HG03378 (cell line): ENCODE measurements around the gene PCDHA8.
"Not testable (repeated sequence)": the region's sequence is repeated elsewhere in the genome, so short reads cannot be mapped to it uniquely, and the experiment has no call there.

Experiments
- ATAC-seq: cut with Tn5 transposase; IDR thresholded peaks from one replicate; pipeline ENCODE4 v1.9.1; 2021; ENCODE audit warnings: mild to moderate bottlenecking, moderate library complexity; ENCODE audit not compliant: unreplicated experiment

The PCDHA8 gene

DNA sequence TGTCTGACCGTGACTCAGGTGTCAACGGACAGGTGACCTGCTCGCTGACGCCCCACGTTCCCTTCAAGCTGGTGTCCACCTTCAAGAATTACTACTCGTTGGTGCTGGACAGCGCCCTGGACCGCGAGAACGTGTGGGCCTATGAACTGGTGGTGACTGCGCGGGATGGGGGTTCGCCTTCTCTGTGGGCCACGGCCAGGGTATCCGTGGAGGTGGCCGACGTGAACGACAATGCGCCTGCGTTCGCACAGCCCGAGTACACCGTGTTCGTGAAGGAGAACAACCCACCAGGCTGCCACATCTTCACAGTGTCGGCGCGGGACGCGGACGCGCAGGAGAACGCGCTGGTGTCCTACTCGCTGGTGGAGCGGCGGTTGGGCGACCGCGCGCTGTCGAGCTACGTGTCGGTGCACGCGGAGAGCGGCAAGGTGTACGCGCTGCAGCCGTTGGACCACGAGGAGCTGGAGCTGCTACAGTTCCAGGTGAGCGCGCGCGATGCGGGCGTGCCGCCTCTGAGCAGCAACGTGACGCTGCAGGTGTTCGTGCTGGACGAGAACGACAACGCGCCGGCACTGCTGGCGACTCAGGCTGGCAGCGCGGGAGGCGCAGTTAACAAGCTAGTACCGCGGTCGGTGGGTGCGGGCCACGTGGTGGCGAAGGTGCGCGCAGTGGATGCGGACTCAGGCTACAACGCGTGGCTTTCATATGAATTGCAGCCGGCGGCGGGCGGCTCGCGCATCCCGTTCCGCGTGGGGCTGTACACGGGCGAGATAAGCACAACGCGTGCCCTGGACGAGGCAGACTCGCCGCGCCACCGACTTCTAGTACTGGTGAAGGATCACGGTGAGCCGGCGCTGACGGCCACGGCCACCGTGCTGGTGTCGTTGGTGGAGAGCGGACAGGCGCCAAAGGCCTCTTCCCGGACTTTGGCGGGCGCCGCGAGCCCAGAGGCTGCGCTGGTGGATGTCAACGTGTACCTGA, 29.5 kb downstream of the PCDHA8 start:
- no peak for ATAC-seq

DNA sequence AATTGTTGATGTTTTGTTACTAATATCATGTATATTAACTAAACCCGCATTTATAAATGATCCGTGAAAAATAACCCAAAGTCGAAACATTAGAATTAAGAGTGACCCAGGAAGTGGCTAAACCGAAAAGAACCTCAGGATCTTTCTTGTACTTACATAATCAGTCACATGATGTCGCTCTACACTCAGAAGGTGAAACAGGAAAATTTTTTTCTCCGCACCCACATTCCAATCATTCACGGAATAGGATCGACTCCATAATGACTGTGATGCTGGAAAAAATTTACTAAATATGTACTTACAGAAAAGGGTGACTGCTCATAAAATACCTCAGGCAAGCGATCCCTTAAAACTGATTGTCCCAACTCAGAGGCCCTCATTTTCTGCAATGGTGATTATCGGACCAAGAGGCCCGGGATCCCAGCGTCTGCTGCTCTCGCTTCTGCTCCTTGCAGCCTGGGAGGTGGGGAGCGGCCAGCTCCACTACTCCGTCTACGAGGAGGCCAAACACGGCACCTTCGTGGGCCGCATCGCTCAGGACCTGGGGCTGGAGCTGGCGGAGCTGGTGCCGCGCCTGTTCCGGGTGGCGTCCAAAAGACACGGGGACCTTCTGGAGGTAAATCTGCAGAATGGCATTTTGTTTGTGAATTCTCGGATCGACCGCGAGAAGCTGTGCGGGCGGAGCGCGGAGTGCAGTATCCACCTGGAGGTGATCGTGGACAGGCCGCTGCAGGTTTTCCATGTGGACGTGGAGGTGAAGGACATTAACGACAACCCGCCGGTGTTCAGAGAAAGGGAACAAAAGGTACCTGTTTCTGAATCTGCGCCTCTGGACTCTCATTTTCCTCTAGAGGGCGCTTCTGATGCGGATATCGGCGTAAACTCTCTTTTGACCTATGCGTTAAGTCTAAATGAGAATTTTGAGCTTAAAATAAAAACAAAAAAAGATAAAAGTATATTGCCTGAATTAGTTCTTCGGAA, 34.4 kb downstream of the PCDHA8 start, which contains the start of gene PCDHA12:
Gene PCDHA12, plus strand, starts transcription at position 224 of the 981 bp plus-strand sequence. Its CDS starts 165 bp downstream, at position 389.
- no peak for ATAC-seq

DNA sequence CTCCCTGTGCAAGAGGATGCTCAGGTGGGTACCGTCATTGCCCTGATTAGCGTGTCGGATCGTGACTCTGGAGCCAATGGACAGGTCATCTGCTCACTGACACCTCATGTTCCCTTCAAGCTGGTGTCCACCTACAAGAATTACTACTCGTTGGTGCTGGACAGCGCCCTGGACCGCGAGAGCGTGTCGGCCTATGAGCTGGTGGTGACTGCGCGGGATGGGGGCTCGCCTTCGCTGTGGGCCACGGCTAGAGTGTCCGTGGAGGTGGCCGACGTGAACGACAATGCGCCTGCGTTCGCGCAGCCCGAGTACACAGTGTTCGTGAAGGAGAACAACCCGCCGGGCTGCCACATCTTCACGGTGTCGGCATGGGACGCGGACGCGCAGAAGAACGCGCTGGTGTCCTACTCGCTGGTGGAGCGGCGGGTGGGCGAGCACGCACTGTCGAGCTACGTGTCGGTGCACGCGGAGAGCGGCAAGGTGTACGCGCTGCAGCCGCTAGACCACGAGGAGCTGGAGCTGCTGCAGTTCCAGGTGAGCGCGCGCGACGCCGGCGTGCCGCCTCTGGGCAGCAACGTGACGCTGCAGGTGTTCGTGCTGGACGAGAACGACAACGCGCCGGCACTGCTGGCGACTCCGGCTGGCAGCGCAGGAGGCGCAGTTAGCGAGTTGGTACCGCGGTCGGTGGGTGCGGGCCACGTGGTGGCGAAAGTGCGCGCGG, 35.7 kb downstream of the PCDHA8 start:
- not testable (repeated sequence) for ATAC-seq

DNA sequence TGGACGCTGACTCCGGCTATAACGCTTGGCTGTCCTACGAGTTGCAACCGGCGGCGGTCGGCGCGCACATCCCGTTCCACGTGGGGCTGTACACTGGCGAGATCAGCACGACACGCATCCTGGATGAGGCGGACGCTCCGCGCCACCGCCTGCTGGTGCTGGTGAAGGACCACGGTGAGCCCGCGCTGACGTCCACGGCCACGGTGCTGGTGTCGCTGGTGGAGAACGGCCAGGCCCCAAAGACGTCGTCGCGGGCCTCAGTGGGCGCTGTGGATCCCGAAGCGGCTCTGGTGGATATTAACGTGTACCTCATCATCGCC, 36.2 kb downstream of the PCDHA8 start:
- no peak for ATAC-seq

DNA sequence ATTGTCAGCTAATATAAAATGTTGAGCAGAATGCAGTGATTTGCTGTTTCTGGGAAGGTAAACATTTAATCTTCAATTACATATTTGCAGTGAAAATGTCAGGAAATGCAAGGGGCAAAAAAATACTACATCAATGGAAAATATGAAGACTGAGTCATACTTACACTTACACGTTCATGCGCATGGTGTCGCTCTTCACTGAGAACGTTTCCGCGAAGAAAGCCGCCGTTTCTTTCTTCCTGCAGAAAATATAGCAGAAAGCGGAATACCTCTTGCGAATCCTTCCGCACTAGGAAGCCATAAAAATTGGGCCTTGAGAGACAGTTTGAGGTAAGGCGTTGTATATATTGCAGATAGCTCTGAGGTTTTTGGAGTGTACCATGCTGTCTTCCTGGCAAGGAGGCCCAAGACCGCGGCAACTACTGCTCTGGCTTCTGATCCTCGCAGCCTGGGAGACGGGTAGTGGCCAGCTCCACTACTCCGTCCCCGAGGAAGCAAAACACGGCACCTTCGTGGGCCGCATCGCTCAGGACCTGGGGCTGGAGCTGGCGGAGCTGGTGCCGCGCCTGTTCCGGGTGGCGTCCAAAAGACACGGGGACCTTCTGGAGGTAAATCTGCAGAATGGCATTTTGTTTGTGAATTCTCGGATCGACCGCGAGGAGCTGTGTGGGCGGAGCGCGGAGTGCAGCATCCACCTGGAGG, 41.1 kb downstream of the PCDHA8 start, which contains the start of gene PCDHA13:
Gene PCDHA13, plus strand, starts transcription at position 236 of the 702 bp plus-strand sequence. Its CDS starts 145 bp downstream, at position 381.
- ATAC-seq: no peak

DNA sequence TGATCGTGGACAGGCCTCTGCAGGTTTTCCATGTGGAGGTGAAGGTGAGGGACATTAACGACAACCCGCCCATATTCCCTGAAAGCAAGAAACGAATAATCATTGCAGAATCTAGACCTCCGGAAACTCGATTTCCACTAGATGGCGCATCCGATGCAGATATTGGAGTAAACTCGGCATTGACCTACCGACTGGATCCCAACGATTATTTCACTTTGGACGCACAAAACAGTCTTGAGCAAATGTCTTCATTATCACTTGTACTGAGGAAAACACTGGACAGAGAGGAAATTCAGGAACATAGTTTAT, 41.6 kb downstream of the PCDHA8 start:
- ATAC-seq: no peak

DNA sequence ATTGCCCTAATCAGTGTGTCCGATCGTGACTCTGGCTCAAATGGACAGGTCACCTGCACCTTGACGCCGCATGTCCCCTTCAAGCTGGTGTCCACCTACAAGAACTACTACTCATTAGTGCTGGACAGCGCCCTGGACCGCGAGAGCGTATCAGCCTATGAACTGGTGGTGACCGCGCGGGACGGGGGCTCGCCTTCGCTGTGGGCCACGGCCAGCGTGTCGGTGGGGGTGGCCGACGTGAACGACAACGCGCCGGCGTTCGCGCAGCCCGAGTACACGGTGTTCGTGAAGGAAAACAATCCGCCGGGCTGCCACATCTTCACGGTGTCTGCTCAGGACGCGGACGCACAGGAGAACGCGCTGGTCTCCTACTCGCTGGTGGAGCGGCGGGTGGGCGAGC, 42.4 kb downstream of the PCDHA8 start:
- ATAC-seq: no peak

DNA sequence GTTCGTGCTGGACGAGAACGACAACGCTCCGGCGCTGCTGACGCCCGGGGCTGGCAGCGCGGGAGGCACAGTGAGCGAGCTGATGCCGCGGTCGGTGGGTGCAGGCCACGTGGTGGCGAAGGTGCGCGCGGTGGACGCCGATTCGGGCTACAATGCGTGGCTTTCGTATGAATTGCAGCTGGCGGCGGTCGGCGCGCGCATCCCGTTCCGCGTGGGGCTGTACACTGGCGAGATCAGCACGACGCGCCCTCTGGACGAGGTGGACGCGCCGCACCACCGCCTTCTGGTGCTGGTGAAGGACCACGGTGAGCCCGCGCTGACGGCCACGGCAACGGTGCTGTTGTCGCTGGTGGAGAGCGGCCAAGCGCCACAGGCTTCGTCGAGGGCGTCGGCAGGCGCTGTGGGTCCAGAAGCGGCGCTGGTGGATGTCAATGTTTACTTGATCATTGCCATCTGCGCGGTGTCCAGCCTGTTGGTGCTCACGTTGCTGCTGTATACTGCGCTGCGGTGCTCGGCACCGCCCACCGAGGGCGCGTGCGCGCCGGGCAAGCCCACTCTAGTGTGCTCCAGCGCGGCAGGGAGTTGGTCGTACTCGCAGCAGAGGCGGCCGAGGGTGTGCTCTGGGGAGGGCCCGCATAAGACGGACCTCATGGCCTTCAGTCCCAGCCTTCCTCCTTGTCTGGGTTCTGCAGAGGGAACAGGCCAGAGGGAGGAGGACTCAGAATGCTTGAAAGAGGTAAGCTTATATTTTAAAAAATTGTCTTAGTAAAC, 43.1 kb downstream of the PCDHA8 start:
- no peak for ATAC-seq
